Astrocyte of the cerebellum (primary cell): ENCODE measurements around the gene DCLRE1C.
"Not testable (repeated sequence)": the region's sequence is repeated elsewhere in the genome, so short reads cannot be mapped to it uniquely, and the experiment has no call there.

Experiments used
- DNase-seq: peaks from one replicate; pipeline ENCODE4 v3.0.0-alpha.2; 2011; ENCODE audit warnings: low read depth
- H3K4me3 ChIP-seq: 2 replicates; pipeline ENCODE4 v1.5.1; 2011; ENCODE audit warnings: mild to moderate bottlenecking, low read depth, low read length, moderate library complexity
- CTCF ChIP-seq: IDR thresholded peaks from 2 replicates; pipeline ENCODE4 v1.5.1; 2012; ENCODE audit warnings: low read length, low read depth, moderate library complexity, mild to moderate bottlenecking; ENCODE audit errors: missing control alignments
- in situ Hi-C: cut with HindIII; loops from 2 replicates; pipeline ENCODE4 v1.10.0; 2017; ENCODE audit warnings: low sequenced_read_pairs

The DCLRE1C gene

DNA sequence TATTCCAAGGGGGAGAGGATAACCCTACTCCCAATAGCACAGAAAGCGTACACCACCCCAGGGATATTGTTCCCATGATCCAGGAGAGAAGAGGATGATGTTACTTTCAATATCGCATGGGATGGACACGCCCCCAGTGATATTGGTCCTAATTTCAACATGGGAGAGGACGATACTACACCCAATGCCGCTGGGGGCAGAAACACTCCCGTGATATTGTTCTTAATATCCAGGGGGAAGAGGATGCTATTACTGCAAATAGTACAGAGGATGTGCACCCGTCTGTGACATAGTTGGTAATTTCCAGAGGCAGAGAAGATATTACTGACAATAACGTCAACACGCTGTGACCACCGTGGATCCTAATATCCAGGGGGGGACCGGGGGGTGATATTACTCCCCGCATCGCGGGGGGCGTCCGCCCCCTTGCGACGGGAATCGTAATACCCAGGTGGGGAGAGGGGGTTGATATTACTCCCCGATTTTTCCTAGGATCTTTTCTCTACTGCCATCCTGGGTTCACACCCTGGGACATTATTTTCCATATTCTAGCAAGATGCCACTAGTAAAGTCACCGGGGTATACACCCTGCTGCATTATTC lies 21.9 kb upstream of the DCLRE1C start:
- no peak for DNase-seq
- TF ChIP-seq CTCF, result peak; percentile 20
- in situ Hi-C loops, result no loop called here
- H3K4me3 ChIP-seq, result no peak overlapping the region

DNA sequence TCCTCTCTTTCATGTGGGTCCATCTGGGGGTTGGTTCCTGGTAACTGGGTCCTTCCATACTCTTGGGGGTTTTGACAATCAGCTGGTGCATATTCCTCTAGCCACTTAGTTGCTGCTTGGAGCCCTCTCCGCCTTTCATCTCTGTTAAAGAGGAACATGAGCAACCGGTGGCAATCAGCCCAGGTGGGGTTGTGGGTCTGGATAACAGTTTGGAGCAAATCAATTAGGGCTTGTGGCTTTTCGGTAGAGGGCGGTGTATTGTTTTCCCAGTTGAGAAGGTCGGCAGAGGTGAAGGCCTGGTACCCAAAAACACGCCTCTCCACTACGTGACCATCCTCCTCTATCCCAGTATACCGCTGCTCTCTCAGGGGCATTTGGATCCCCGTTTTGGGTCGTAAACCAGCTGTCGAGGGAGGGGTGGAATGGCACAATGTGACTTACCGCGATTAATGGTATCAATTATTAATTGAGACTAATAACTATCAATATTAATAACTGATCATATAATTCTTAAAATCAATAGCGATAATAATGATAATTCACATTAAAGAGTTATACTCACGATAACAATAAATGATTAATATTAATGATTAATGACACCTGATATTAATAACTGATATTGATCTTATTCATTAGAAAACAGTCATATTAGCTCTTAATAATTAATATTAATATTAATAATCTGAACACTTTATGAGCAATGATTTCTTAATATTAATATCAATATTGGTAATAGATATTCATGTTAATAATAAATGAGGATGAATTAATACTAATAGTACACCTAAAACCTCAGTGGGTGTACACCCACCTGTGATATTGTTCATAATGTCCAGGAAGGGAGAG lies 20.5 kb upstream of the DCLRE1C start:
- H3K4me3 ChIP-seq, in situ Hi-C loops: not testable (repeated sequence)

DNA sequence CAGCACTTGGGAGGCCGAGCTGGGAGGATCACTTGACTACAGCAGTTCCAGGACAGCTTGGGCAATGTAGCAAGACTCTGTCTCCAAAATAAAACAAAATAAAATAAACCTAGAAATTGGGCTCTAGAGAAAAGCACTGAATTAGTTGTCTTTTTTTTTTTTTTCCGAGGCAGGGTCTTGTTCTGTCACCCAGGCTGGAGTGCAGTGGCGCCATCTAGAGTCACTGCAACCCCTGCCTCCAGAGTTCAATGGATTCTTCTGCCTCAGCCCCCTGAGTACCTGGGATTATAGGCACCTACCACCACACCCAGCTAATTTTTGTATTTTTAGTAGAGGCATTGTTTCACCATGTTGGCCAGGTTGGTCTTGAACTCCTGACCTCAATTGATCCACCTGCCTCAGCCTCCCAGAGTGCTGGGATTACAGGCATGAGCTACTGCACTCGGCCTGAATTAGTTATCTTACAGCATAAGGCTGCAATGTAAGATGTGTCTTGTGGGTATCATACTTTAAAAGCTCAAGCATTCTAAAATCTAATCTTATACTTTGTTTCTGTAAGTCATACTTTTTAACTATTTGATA lies 18.1 kb upstream of the DCLRE1C start:
- peak; percentile 63 for TF ChIP-seq CTCF
- in situ Hi-C loops, result no loop called here
- DNase-seq, result no peak
- H3K4me3 ChIP-seq, result no peak overlapping the region

More for the DNA sequence above, 20.5 kb upstream of the DCLRE1C start:
- DNase-seq, result not testable (repeated sequence)

GRCh38 chr10:14967897-14968296 lies 14.0 kb upstream of the DCLRE1C start:
- DNase-seq, result no peak
- TF ChIP-seq CTCF, result no peak
- in situ Hi-C loops, result no loop called here
- H3K4me3 ChIP-seq, result no peak overlapping the region

DNA sequence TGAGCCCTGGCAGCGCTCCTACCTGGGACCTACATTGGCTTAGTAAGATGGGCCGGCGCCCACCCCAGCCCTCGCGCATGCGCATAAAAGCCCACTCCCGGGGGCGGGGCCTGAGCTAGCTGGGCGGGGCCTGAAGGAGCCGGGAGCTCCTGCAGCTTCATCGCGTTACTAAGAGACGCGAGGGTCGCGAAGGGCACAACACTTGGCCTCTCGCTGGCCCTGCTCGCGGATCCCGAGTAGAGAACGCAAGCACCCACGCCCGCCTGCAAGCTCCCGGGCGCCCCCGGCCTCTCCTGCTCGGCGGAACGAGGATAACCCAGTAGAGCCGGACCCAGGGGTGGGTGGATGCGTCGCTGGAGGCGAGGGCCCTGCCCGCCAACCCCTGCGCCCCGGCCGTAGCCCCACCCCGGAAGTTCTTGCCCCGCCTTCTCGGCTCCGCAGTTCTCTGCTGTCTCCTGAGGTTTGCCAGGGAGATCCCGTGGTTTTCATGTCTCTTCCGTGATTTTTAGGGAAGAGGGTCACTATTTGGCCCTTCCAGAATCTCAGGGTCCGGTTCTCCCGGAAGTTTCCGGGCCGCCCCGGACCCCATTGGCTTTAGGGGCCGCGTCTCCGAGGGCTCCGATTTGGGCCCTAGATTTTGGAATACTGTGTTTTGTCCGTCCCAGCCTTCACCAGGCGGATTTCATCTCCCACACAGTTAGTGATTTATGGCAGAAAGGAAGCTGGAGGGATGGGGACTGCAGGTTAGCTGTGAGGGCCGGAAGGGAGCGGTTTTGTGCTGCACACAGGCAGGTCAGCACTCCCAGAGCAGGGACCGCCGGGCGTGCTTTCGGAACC lies 5.5 kb upstream of the DCLRE1C start, which contains the start of gene MEIG1:
Gene MEIG1 (plus strand): TSS at position 168 of the 837 bp plus-strand sequence. CDS start 7,081 bp downstream, outside the sequence.
- H3K4me3 ChIP-seq, result peak within 1 kb of the TSS; percentile 72
- no peak for TF ChIP-seq CTCF
- peak; percentile 77 for DNase-seq
- in situ Hi-C loops, result no loop called here

- in situ Hi-C loops, result no loop called here
- no peak for TF ChIP-seq CTCF
- H3K4me3 ChIP-seq, result peak overlapping the region; percentile 72
- DNase-seq, result no peak
Measured at GRCh38 chr10:14958872-14959220, 5.0 kb upstream of the DCLRE1C start.
